Esophagus squamous epithelium (tissue), 4 donors: ENCODE measurements around the gene IGF1R.

Source experiments
- CTCF ChIP-seq, 6 experiments: fragments of 450-650 bp in 4 of 6; fragments of 200-600 bp in 2 of 6; sonication (generic) in 2 of 6; IDR thresholded peaks; one replicate each; pipeline ENCODE4 v1.5.1; 2016 to 2019; ENCODE audit warnings: antibody characterized with exemption in 6 of 6, mild to moderate bottlenecking in 4 of 6, moderate library complexity in 4 of 6
- POLR2A ChIP-seq, 4 donors: fragments of 450-650 bp; IDR thresholded peaks; one replicate each; pipeline ENCODE4 v1.6.1; 2017; ENCODE audit warnings: antibody characterized with exemption in 4 of 4, mild to moderate bottlenecking in 4 of 4, moderate library complexity in 3 of 4

GRCh38 chr15:98735895-98736617 is 87.7 kb downstream of the IGF1R start:
- TF ChIP-seq POLR2A (IDR thresholded peaks at IDR 0.05) (no peak), CTCF (IDR thresholded peaks at IDR 0.05) (no peak)
